ENCODE measurements around the gene FAM234A.

DNA sequence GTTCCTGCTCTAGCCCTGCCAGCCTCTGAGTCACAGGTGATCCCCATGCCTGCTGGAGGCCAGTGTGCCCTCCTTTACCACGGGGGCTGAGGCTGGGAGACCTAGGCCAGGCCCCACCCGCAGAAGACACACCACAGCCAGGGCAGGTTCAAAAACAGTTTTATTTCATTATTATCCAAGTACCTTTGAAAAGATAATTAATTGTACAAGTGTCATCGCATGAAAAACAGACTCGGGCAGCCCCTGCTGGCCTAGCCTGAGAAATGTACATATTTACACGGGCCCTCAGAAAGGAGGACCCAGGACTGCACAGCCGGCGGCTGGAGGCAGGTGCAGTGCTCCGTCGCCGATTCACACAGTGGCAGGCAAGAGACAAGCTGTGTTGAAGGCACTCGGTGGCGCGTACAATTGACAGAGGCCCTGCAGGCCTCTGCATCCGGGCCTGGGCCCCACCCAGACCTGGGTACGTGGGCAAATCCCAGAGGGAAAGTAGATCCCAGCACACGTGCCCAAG is 52.7 kb downstream of the FAM234A start:
- no peak for TF ChIP-seq SP1 (IDR thresholded peaks at IDR 0.05)
- TF ChIP-seq ZNF384 (IDR thresholded peaks at IDR 0.05), result no peak
- no peak for TF ChIP-seq CTBP1 (IDR thresholded peaks at IDR 0.05; ENCODE audit: borderline replicate concordance)
- no peak for TF ChIP-seq BHLHE40 (IDR thresholded peaks at IDR 0.05; ENCODE audit: borderline replicate concordance)
